GM23338 (cell line): ENCODE data around the gene LRRC52. TPM values are rescaled to one million over a fixed set of nuclear protein-coding genes. Genes with fewer than 3 reads are reported as not detected.

Source experiments
- ATAC-seq: fragments of 200-7000 bp; cut with Tn5 transposase; 3 replicates; pipeline ENCODE4 v1.9.1; 2020
- DNase-seq: peaks from one replicate; pipeline ENCODE4 v3.0.0-alpha.2; 2015; ENCODE audit warnings: low spot score
- H2AFZ ChIP-seq: fragments of 200-600 bp; sonication (generic); 2 replicates; pipeline ENCODE4 v1.8.0; 2016; ENCODE audit warnings: antibody characterized with exemption, mild to moderate bottlenecking, moderate library complexity
- H3F3A ChIP-seq: fragments of 200-600 bp; sonication (generic); replicated peaks from 2 replicates; pipeline ENCODE4 v1.8.0; 2017; ENCODE audit warnings: antibody characterized with exemption, mixed run types, low read depth
- H3K27ac ChIP-seq: fragments of 200-600 bp; sonication (generic); 2 replicates; pipeline ENCODE4 v1.6.1; 2016; ENCODE audit warnings: low read depth
- H3K27me3 ChIP-seq: fragments of 200-600 bp; sonication (generic); 2 replicates; pipeline ENCODE4 v1.8.0; 2016; ENCODE audit warnings: mild to moderate bottlenecking, mixed run types, moderate library complexity; ENCODE audit not compliant: insufficient read depth
- H3K36me3 ChIP-seq: fragments of 200-600 bp; sonication (generic); 2 replicates; pipeline ENCODE4 v1.8.0; 2016; ENCODE audit warnings: mild to moderate bottlenecking; ENCODE audit not compliant: insufficient read depth
- H3K4me1 ChIP-seq: fragments of 200-600 bp; sonication (generic); 2 replicates; pipeline ENCODE4 v1.8.0; 2016; ENCODE audit warnings: mild to moderate bottlenecking, moderate library complexity; ENCODE audit not compliant: insufficient read depth
- H3K4me2 ChIP-seq: fragments of 200-600 bp; sonication (generic); 2 replicates; pipeline ENCODE4 v1.7.1; 2017; ENCODE audit warnings: mixed run types
- H3K4me3 ChIP-seq: fragments of 200-600 bp; sonication (generic); 2 replicates; pipeline ENCODE4 v1.6.1; 2016; ENCODE audit warnings: mixed run types
- H3K79me2 ChIP-seq: fragments of 200-600 bp; sonication (generic); replicated peaks from 2 replicates; pipeline ENCODE4 v1.8.0; 2017; ENCODE audit warnings: mild to moderate bottlenecking; ENCODE audit not compliant: insufficient read depth
- H3K9me2 ChIP-seq: fragments of 200-600 bp; sonication (generic); 2 replicates; pipeline ENCODE4 v1.8.0; 2017; ENCODE audit not compliant: insufficient read depth
- H4K20me1 ChIP-seq: fragments of 200-600 bp; sonication (generic); replicated peaks from 2 replicates; pipeline ENCODE4 v1.8.0; 2017; ENCODE audit warnings: mild to moderate bottlenecking; ENCODE audit not compliant: insufficient read depth
- H3K27ac Mint-ChIP-seq: 2 replicates; pipeline ENCODE4 v1.8.0; 2020; ENCODE audit warnings: inconsistent platforms, mild to moderate bottlenecking, moderate library complexity, mixed read lengths
- H3K27me3 Mint-ChIP-seq: 3 replicates; pipeline ENCODE4 v1.8.0; 2022; ENCODE audit warnings: low read depth, mild to moderate bottlenecking, moderate library complexity, mixed read lengths, inconsistent platforms; ENCODE audit not compliant: insufficient read depth, poor library complexity
- H3K36me3 Mint-ChIP-seq: 3 replicates; pipeline ENCODE4 v1.8.0; 2021; ENCODE audit warnings: low read depth, mild to moderate bottlenecking, inconsistent platforms, moderate library complexity, mixed read lengths
- H3K4me1 Mint-ChIP-seq: 3 replicates; pipeline ENCODE4 v1.8.0; 2020; ENCODE audit warnings: mild to moderate bottlenecking, inconsistent platforms, mixed read lengths
- H3K4me3 Mint-ChIP-seq: 3 replicates; pipeline ENCODE4 v1.8.0; 2021; ENCODE audit warnings: moderate library complexity, mild to moderate bottlenecking, inconsistent platforms, mixed read lengths
- H3K9me3 Mint-ChIP-seq: 3 replicates; pipeline ENCODE4 v1.8.0; 2020; ENCODE audit warnings: moderate library complexity, mild to moderate bottlenecking, inconsistent platforms, mixed read lengths
- CREB1 ChIP-seq: fragments of 250-450 bp; sonication (Bioruptor Pico); IDR thresholded peaks from 2 replicates; pipeline ENCODE4 v1.5.0; 2020; ENCODE audit warnings: low read depth, mild to moderate bottlenecking, moderate library complexity
- EZH2 ChIP-seq: fragments of 200-600 bp; sonication (generic); IDR thresholded peaks from one replicate; pipeline ENCODE4 v1.8.0; 2017; ENCODE audit warnings: antibody characterized with exemption, mild to moderate bottlenecking, low read depth; ENCODE audit not compliant: unreplicated experiment
- EZH2phosphoT487 ChIP-seq: fragments of 200-600 bp; sonication (generic); IDR thresholded peaks from one replicate; pipeline ENCODE4 v1.8.1; 2018; ENCODE audit warnings: antibody characterized with exemption; ENCODE audit not compliant: unreplicated experiment
- JUNB ChIP-seq: IDR thresholded peaks from one replicate; pipeline ENCODE4 v1.6.1; 2016; ENCODE audit warnings: antibody characterized with exemption; ENCODE audit not compliant: unreplicated experiment
- NANOG ChIP-seq: IDR thresholded peaks from 2 replicates; pipeline ENCODE4 v1.6.1; 2016; ENCODE audit warnings: antibody characterized with exemption, borderline replicate concordance
- POLR2AphosphoS5 ChIP-seq: IDR thresholded peaks from 2 replicates; pipeline ENCODE4 v1.6.1; 2016; ENCODE audit warnings: antibody characterized with exemption, low read depth
- STAT1 ChIP-seq: IDR thresholded peaks from one replicate; pipeline ENCODE4 v1.6.1; 2016; ENCODE audit warnings: antibody characterized with exemption; ENCODE audit not compliant: unreplicated experiment
- ZNF331 ChIP-seq: fragments of 250-450 bp; sonication (Bioruptor Pico); IDR thresholded peaks from 2 replicates; pipeline ENCODE4 v1.5.0; 2020; ENCODE audit warnings: low read depth, mild to moderate bottlenecking, moderate library complexity
- polyA plus RNA-seq: library from polyadenylated mRNA; unstranded; fragments of >200 nt; fragmentation: Nextera tagmentation; extraction: Ambion mirVana; gene quantifications from 2 replicates; pipeline ENCODE4 v1.2.1, GENCODE V29; 2016
- total RNA-seq: library from RNA; depleted of rRNA; stranded (reverse); fragments of >200 nt; shearing (Covaris generic); gene quantifications from 2 replicates; pipeline ENCODE4 v1.2.3, GENCODE V29; 2014
- TF ChIP-seq, protein P1 (sequence below): IDR thresholded peaks from one replicate; pipeline ENCODE4 v1.6.1; 2018; ENCODE audit warnings: antibody characterized with exemption; ENCODE audit not compliant: unreplicated experiment
- TF ChIP-seq, protein P2 (sequence below), 2 experiments: fragments of 200-600 bp in 1 of 2; sonication (generic) in 1 of 2; conservative IDR thresholded peaks; 2 replicates each; pipeline versions ENCODE4 v1.5.1 to v1.6.1; 2016 to 2017; ENCODE audit warnings: antibody characterized with exemption in 2 of 2, low read depth in 2 of 2, mild to moderate bottlenecking in 2 of 2, moderate library complexity in 1 of 2
- TF ChIP-seq, protein P3 (sequence below): IDR thresholded peaks from 2 replicates; pipeline ENCODE4 v1.6.1; 2016; ENCODE audit warnings: antibody characterized with exemption
- TF ChIP-seq, protein P4 (sequence below): fragments of 250-450 bp; sonication (Bioruptor Pico); IDR thresholded peaks from 2 replicates; pipeline ENCODE4 v1.5.0; 2020; ENCODE audit warnings: mild to moderate bottlenecking, moderate library complexity

The LRRC52 gene
- total and polyA plus RNA-seq, 2 experiments from 2014 or later = not detected

DNA sequence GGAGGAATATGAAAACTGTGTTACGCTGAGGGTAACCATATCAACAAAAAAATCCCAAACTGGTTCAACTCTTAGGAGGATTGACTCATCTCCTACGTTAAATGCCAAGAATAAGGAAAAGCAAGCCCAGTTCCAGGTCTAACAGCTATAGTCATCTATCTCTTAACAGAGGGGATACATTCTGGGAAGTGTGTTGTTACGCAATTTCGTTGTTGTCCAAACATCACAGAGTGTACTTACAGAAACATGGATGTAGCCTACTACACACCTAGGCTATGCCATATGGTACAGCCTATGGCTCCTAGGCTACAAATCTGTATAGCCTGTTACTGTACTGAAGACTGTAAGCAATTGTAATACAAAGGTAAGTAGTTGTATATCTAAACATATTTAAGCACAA is 23.2 kb upstream of the LRRC52 start (continued):
- TF ChIP-seq, protein P1, sequence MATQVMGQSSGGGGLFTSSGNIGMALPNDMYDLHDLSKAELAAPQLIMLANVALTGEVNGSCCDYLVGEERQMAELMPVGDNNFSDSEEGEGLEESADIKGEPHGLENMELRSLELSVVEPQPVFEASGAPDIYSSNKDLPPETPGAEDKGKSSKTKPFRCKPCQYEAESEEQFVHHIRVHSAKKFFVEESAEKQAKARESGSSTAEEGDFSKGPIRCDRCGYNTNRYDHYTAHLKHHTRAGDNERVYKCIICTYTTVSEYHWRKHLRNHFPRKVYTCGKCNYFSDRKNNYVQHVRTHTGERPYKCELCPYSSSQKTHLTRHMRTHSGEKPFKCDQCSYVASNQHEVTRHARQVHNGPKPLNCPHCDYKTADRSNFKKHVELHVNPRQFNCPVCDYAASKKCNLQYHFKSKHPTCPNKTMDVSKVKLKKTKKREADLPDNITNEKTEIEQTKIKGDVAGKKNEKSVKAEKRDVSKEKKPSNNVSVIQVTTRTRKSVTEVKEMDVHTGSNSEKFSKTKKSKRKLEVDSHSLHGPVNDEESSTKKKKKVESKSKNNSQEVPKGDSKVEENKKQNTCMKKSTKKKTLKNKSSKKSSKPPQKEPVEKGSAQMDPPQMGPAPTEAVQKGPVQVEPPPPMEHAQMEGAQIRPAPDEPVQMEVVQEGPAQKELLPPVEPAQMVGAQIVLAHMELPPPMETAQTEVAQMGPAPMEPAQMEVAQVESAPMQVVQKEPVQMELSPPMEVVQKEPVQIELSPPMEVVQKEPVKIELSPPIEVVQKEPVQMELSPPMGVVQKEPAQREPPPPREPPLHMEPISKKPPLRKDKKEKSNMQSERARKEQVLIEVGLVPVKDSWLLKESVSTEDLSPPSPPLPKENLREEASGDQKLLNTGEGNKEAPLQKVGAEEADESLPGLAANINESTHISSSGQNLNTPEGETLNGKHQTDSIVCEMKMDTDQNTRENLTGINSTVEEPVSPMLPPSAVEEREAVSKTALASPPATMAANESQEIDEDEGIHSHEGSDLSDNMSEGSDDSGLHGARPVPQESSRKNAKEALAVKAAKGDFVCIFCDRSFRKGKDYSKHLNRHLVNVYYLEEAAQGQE = no peak
- TF ChIP-seq ZNF331 (CRISPR knock-in tag) = no peak
- no peak for TF ChIP-seq NANOG

DNA sequence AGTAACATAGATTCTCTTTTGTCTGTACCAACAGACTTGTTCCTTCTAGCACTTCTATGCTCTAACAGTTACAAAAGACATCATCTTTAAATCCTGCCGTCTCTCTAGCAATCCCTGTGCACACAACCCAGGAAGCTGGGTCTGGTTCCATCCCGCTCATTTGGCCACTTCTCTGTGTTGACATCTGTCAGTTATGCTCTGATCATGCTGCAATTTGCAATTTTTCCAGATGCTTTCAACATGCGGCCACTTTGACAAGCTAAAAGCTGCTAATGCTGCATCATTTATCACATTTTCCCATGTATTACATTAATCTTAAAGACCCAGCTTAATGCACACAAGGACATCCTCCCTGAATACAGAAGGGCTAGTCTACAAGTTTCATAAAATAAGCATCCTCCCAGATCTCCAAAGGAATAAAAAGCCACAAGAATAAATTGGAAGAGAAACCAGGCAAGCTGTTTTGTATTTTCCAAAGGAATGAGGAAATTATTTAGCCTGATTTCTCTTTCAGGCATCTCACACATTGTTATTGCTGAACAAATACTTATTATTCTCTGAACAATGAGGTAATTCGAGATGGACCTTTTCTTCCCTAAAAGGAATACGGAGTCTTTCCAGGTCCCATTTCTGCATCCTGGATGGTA is 19.0 kb upstream of the LRRC52 start:
- Histone ChIP-seq H2AFZ (no peak overlapping the region), H3K4me3 (no peak overlapping the region), H3F3A (no peaks in the 10 kb centered on the region), H3K4me2 (no peak overlapping the region), H3K4me1 (peaks cover 10% of the 10 kb centered on the region; the same call in 1 of the 2 replicates), H3K79me2 (no peaks in the 10 kb centered on the region), H3K27ac (no peak overlapping the region), H3K36me3 (no peaks in the 10 kb centered on the region), H3K9me2 (peaks cover 10% of the 10 kb centered on the region; the same call in 1 of the 2 replicates), H4K20me1 (no peaks in the 10 kb centered on the region), H3K27me3 (no peaks in the 10 kb centered on the region)
- H3K9me3 Mint-ChIP-seq = peaks cover 13% of the 10 kb centered on the region
- no peak overlapping the region for H3K4me3 Mint-ChIP-seq
- peaks cover 20% of the 10 kb centered on the region; the same call in 2 of the 3 replicates for H3K4me1 Mint-ChIP-seq
- DNase-seq (no peak), ATAC-seq (no peak)
- no peaks in the 10 kb centered on the region for H3K27me3 Mint-ChIP-seq
- H3K36me3 Mint-ChIP-seq = peaks cover 3% of the 10 kb centered on the region; the same call in 1 of the 3 replicates
- no peak overlapping the region for H3K27ac Mint-ChIP-seq
- no peak for TF ChIP-seq STAT1
- TF ChIP-seq EZH2 = no peak
- TF ChIP-seq POLR2AphosphoS5 = no peak
- TF ChIP-seq, protein P2, sequence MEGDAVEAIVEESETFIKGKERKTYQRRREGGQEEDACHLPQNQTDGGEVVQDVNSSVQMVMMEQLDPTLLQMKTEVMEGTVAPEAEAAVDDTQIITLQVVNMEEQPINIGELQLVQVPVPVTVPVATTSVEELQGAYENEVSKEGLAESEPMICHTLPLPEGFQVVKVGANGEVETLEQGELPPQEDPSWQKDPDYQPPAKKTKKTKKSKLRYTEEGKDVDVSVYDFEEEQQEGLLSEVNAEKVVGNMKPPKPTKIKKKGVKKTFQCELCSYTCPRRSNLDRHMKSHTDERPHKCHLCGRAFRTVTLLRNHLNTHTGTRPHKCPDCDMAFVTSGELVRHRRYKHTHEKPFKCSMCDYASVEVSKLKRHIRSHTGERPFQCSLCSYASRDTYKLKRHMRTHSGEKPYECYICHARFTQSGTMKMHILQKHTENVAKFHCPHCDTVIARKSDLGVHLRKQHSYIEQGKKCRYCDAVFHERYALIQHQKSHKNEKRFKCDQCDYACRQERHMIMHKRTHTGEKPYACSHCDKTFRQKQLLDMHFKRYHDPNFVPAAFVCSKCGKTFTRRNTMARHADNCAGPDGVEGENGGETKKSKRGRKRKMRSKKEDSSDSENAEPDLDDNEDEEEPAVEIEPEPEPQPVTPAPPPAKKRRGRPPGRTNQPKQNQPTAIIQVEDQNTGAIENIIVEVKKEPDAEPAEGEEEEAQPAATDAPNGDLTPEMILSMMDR (conservative IDR thresholded peaks at IDR 0.05; ENCODE audit: low read depth in 2 of 2) = no peak
- TF ChIP-seq, protein P3, sequence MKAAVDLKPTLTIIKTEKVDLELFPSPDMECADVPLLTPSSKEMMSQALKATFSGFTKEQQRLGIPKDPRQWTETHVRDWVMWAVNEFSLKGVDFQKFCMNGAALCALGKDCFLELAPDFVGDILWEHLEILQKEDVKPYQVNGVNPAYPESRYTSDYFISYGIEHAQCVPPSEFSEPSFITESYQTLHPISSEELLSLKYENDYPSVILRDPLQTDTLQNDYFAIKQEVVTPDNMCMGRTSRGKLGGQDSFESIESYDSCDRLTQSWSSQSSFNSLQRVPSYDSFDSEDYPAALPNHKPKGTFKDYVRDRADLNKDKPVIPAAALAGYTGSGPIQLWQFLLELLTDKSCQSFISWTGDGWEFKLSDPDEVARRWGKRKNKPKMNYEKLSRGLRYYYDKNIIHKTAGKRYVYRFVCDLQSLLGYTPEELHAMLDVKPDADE = no peak
- no peak for TF ChIP-seq CREB1 (CRISPR knock-in tag)
- TF ChIP-seq EZH2phosphoT487 = no peak
- TF ChIP-seq NANOG = no peak
- TF ChIP-seq ZNF331 (CRISPR knock-in tag) = no peak
- TF ChIP-seq JUNB = no peak
- TF ChIP-seq, protein P4, sequence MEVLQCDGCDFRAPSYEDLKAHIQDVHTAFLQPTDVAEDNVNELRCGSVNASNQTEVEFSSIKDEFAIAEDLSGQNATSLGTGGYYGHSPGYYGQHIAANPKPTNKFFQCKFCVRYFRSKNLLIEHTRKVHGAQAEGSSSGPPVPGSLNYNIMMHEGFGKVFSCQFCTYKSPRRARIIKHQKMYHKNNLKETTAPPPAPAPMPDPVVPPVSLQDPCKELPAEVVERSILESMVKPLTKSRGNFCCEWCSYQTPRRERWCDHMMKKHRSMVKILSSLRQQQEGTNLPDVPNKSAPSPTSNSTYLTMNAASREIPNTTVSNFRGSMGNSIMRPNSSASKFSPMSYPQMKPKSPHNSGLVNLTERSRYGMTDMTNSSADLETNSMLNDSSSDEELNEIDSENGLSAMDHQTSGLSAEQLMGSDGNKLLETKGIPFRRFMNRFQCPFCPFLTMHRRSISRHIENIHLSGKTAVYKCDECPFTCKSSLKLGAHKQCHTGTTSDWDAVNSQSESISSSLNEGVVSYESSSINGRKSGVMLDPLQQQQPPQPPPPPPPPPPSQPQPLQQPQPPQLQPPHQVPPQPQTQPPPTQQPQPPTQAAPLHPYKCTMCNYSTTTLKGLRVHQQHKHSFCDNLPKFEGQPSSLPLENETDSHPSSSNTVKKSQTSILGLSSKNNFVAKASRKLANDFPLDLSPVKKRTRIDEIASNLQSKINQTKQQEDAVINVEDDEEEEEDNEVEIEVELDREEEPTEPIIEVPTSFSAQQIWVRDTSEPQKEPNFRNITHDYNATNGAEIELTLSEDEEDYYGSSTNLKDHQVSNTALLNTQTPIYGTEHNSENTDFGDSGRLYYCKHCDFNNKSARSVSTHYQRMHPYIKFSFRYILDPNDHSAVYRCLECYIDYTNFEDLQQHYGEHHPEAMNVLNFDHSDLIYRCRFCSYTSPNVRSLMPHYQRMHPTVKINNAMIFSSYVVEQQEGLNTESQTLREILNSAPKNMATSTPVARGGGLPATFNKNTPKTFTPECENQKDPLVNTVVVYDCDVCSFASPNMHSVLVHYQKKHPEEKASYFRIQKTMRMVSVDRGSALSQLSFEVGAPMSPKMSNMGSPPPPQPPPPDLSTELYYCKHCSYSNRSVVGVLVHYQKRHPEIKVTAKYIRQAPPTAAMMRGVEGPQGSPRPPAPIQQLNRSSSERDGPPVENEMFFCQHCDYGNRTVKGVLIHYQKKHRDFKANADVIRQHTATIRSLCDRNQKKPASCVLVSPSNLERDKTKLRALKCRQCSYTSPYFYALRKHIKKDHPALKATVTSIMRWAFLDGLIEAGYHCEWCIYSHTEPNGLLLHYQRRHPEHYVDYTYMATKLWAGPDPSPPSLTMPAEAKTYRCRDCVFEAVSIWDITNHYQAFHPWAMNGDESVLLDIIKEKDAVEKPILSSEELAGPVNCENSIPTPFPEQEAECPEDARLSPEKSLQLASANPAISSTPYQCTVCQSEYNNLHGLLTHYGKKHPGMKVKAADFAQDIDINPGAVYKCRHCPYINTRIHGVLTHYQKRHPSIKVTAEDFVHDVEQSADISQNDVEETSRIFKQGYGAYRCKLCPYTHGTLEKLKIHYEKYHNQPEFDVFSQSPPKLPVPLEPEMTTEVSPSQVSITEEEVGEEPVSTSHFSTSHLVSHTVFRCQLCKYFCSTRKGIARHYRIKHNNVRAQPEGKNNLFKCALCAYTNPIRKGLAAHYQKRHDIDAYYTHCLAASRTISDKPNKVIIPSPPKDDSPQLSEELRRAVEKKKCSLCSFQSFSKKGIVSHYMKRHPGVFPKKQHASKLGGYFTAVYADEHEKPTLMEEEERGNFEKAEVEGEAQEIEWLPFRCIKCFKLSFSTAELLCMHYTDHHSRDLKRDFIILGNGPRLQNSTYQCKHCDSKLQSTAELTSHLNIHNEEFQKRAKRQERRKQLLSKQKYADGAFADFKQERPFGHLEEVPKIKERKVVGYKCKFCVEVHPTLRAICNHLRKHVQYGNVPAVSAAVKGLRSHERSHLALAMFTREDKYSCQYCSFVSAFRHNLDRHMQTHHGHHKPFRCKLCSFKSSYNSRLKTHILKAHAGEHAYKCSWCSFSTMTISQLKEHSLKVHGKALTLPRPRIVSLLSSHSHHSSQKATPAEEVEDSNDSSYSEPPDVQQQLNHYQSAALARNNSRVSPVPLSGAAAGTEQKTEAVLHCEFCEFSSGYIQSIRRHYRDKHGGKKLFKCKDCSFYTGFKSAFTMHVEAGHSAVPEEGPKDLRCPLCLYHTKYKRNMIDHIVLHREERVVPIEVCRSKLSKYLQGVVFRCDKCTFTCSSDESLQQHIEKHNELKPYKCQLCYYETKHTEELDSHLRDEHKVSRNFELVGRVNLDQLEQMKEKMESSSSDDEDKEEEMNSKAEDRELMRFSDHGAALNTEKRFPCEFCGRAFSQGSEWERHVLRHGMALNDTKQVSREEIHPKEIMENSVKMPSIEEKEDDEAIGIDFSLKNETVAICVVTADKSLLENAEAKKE (CRISPR knock-in tag) = no peak
